Osteoblast (primary cell): Measurements from ENCODE around the gene MGAT4B. TPM values are rescaled to one million over a fixed set of nuclear protein-coding genes. Genes with fewer than 3 reads are reported as not detected.
A peak's percentile ranks its signal among the peaks of the same experiment; 100 is the strongest.

Experiments used
- DNase-seq: peaks from one replicate; pipeline ENCODE4 v3.0.0; 2011; ENCODE audit warnings: low spot score, mixed read lengths; ENCODE audit not compliant: insufficient read length; ENCODE audit errors: missing footprints
- H2AFZ ChIP-seq: 2 replicates; pipeline ENCODE4 v1.6.0; 2011; ENCODE audit warnings: mild to moderate bottlenecking, low read length
- H3K27ac ChIP-seq: 2 replicates; pipeline ENCODE4 v1.5.1; 2011; ENCODE audit warnings: mild to moderate bottlenecking, low read depth, low read length, moderate library complexity
- H3K27me3 ChIP-seq: 2 replicates; pipeline ENCODE4 v1.6.0; 2012; ENCODE audit warnings: mild to moderate bottlenecking, control low read depth, inconsistent platforms, low read length, moderate library complexity; ENCODE audit not compliant: insufficient read depth
- H3K36me3 ChIP-seq: 2 replicates; pipeline ENCODE4 v1.5.1; 2011; ENCODE audit warnings: mild to moderate bottlenecking, low read length, control low read depth, moderate library complexity; ENCODE audit not compliant: insufficient read depth
- H3K4me1 ChIP-seq: 2 replicates; pipeline ENCODE4 v1.5.1; 2011; ENCODE audit warnings: mild to moderate bottlenecking, low read length, control low read depth, moderate library complexity; ENCODE audit not compliant: insufficient read depth
- H3K4me2 ChIP-seq: 2 replicates; pipeline ENCODE4 v1.6.0; 2011; ENCODE audit warnings: mild to moderate bottlenecking, low read length; ENCODE audit not compliant: insufficient read depth
- H3K4me3 ChIP-seq: fragments of 200-600 bp; sonication (generic); 3 replicates; pipeline ENCODE4 v1.5.1; 2012; ENCODE audit warnings: mild to moderate bottlenecking, low read length, inconsistent platforms; ENCODE audit not compliant: insufficient read depth
- H3K79me2 ChIP-seq: 2 replicates; pipeline ENCODE4 v1.6.0; 2012; ENCODE audit warnings: mild to moderate bottlenecking, low read length, control low read depth, inconsistent platforms; ENCODE audit not compliant: insufficient read depth
- H3K9me3 ChIP-seq: 2 replicates; pipeline ENCODE4 v1.5.1; 2011; ENCODE audit warnings: low read depth, low read length, control low read depth
- H4K20me1 ChIP-seq: 2 replicates; pipeline ENCODE4 v1.6.0; 2012; ENCODE audit warnings: mild to moderate bottlenecking, low read length, control low read depth; ENCODE audit not compliant: insufficient read depth
- total RNA-seq: library from RNA; depleted of rRNA; stranded (reverse); fragments of >200 nt; gene quantifications from 2 replicates; pipeline ENCODE4 v1.2.3, GENCODE V29; 2012
- TF ChIP-seq, protein P1 (sequence below): IDR thresholded peaks from 2 replicates; pipeline ENCODE4 v1.5.1; 2011; ENCODE audit warnings: mild to moderate bottlenecking, low read depth, low read length, moderate library complexity; ENCODE audit errors: extremely low read depth

Gene MGAT4B
- total RNA-seq, 1 donor, result 95.9 TPM

DNA sequence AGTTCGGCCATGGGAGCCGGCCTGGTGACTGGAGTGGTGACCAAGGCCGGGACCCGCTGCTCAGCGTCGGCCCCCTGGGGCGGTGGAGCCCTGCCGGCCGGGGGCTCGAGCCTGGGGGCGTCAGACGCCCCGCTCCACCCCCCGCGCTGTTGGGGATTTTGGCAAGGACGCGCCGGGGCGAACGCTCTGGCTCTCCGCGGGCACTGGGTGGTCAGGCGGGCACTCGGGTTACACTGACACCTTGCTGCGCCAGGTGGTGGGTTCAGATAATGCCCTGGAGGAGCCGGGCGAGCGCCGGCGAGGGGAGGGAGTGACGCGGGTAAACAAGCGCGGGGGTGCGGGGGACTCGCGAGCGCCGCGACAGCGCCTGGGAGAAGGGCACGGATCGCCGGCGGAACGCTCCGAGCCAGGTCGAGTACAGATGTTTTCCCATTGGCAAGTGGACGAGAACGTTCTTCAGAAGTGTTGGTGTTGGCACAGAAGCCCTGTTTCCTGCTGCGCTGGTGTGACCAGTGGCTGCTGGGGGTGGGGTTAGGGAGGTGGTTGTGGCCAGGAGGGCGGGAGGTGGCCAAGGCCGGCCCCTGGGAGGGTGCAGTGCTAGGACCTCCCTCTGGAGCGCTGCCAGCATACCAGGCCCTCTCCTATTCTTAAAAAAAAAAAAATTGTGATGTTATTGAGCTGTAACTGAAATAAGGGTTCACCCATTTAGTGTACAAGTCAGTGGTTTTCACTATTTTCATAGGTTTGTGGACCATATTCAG is 14.8 kb upstream of the MGAT4B start:
- H4K20me1 ChIP-seq, result peaks cover 52% of the 10 kb centered on the region
- peaks cover 43% of the 10 kb centered on the region for H3K4me1 ChIP-seq
- H3K36me3 ChIP-seq, result peaks cover 38% of the 10 kb centered on the region
- peak overlapping the region; percentile 97 for H3K4me3 ChIP-seq
- H3K9me3 ChIP-seq, result no peaks in the 10 kb centered on the region
- peaks cover 62% of the 10 kb centered on the region for H3K79me2 ChIP-seq
- H3K4me2 ChIP-seq, result peak overlapping the region; percentile 86
- peak overlapping the region; percentile 86 for H3K27ac ChIP-seq
- TF ChIP-seq, protein P1, sequence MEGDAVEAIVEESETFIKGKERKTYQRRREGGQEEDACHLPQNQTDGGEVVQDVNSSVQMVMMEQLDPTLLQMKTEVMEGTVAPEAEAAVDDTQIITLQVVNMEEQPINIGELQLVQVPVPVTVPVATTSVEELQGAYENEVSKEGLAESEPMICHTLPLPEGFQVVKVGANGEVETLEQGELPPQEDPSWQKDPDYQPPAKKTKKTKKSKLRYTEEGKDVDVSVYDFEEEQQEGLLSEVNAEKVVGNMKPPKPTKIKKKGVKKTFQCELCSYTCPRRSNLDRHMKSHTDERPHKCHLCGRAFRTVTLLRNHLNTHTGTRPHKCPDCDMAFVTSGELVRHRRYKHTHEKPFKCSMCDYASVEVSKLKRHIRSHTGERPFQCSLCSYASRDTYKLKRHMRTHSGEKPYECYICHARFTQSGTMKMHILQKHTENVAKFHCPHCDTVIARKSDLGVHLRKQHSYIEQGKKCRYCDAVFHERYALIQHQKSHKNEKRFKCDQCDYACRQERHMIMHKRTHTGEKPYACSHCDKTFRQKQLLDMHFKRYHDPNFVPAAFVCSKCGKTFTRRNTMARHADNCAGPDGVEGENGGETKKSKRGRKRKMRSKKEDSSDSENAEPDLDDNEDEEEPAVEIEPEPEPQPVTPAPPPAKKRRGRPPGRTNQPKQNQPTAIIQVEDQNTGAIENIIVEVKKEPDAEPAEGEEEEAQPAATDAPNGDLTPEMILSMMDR, result no peak
- H2AFZ ChIP-seq, result no peak overlapping the region
- no peaks in the 10 kb centered on the region for H3K27me3 ChIP-seq
- peak; percentile 99 for DNase-seq

DNA sequence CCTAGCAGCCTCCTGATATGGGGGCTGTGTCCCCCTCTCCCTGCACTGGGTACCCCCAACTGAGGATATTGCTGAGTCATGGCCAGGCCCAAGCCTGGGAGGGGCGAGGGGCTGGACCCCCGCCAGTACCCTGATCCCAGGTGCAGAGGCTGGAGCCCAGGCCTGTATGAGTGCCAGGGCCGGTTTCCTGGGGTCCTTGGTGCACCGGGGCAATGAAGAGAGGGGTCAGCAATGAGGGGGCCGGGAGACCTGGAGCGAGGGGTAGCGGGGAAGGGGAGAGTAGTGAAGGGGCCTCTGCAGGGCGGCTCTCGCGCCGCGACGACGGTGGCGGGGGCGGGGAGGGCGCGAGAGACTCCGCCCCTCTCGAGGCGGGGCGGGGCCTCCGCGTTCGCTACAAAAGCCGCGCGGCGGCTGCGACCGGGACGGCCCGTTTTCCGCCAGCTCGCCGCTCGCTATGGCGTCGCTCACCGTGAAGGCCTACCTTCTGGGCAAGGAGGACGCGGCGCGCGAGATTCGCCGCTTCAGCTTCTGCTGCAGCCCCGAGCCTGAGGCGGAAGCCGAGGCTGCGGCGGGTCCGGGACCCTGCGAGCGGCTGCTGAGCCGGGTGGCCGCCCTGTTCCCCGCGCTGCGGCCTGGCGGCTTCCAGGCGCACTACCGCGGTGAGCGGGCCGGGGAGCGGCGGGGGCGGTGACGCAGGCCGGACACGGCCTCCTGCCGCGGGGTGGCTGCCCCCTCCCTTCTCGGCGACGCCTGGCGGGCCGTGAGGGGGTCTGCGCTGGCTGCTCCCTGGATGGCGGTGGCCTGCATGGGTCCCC is 14.0 kb upstream of the MGAT4B start, which contains the start of gene SQSTM1:
Gene SQSTM1 (plus strand): TSS at position 423 of the 815 bp plus-strand sequence. CDS start 32 bp downstream, at position 455.
- H3K27me3 ChIP-seq, result no peaks in the 10 kb centered on the region
- peak within 1 kb of the TSS; percentile 86 for H3K27ac ChIP-seq
- H3K4me3 ChIP-seq, result peak within 1 kb of the TSS; percentile 97
- H3K36me3 ChIP-seq, result peaks cover 31% of the 10 kb centered on the region
- peak; percentile 98 for DNase-seq
- TF ChIP-seq, protein P1, result no peak
- peaks cover 43% of the 10 kb centered on the region for H3K4me1 ChIP-seq
- peaks cover 59% of the 10 kb centered on the region for H3K79me2 ChIP-seq
- peak within 1 kb of the TSS; percentile 86 for H3K4me2 ChIP-seq
- no peaks in the 10 kb centered on the region for H3K9me3 ChIP-seq
- H4K20me1 ChIP-seq, result peaks cover 45% of the 10 kb centered on the region
- H2AFZ ChIP-seq, result peak within 1 kb of the TSS; percentile 48

DNA sequence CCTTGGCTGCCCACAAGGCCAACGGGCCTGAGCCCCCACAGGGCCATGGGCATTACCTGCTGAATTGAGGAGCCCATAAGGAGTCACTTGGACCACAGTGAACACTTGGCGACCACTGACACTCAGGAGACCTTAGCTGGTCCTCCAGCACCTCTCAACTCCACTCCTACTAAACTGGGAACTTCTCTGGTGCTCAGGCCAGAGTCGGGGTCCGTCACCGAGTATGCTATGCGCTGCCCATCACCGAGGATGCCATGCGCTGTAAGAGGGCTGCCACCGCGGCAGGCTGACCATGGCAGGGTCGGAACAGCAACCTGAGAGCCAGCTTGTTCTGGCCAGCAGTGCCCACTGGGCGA is 13.4 kb upstream of the MGAT4B start:
- H3K4me1 ChIP-seq, result peaks cover 43% of the 10 kb centered on the region
- H3K79me2 ChIP-seq, result peaks cover 53% of the 10 kb centered on the region
- H3K9me3 ChIP-seq, result no peaks in the 10 kb centered on the region
- H3K27ac ChIP-seq, result peak overlapping the region; percentile 86
- peaks cover 39% of the 10 kb centered on the region for H4K20me1 ChIP-seq
- H3K4me2 ChIP-seq, result peak overlapping the region; percentile 86
- peak; percentile 80 for DNase-seq
- peak overlapping the region; percentile 97 for H3K4me3 ChIP-seq
- peaks cover 25% of the 10 kb centered on the region for H3K36me3 ChIP-seq
- H2AFZ ChIP-seq, result peak overlapping the region; percentile 48
- no peaks in the 10 kb centered on the region for H3K27me3 ChIP-seq
- TF ChIP-seq, protein P1, result no peak
